Fibroblast of lung (primary cell): ENCODE results near the gene PKIG. TPM values are rescaled to one million over a fixed set of nuclear protein-coding genes. Genes with fewer than 3 reads are reported as not detected.
A peak's percentile ranks its signal among the peaks of the same experiment; 100 is the strongest.

Experiments
- DNase-seq, 2 donors: peaks; one replicate each; pipeline versions ENCODE4 v3.0.0 to v3.0.0-alpha.2; 2010; ENCODE audit warnings: low read depth in 2 of 2
- H2AFZ ChIP-seq: 2 replicates; pipeline ENCODE4 v1.5.1; 2012; ENCODE audit warnings: low read length, control low read depth, inconsistent platforms
- H3K27ac ChIP-seq: 2 replicates; pipeline ENCODE4 v1.5.1; 2011; ENCODE audit warnings: low read length, control low read depth; ENCODE audit not compliant: insufficient read depth
- H3K27me3 ChIP-seq: 2 replicates; pipeline ENCODE4 v1.5.1; 2011; ENCODE audit warnings: mild to moderate bottlenecking, low read length; ENCODE audit not compliant: control insufficient read depth, insufficient read depth
- H3K36me3 ChIP-seq: 2 replicates; pipeline ENCODE4 v1.5.1; 2011; ENCODE audit warnings: low read length; ENCODE audit not compliant: control insufficient read depth, insufficient read depth
- H3K4me1 ChIP-seq: 2 replicates; pipeline ENCODE4 v1.5.1; 2011; ENCODE audit warnings: low read length; ENCODE audit not compliant: control insufficient read depth, insufficient read depth; ENCODE audit errors: extremely low read depth
- H3K4me2 ChIP-seq: 2 replicates; pipeline ENCODE4 v1.5.1; 2011; ENCODE audit warnings: low read length, control low read depth; ENCODE audit not compliant: insufficient read depth; ENCODE audit errors: extremely low read depth
- H3K4me3 ChIP-seq, 4 experiments: fragments of 200-600 bp in 1 of 4; sonication (generic) in 1 of 4; replicated peaks in 1 of 4; 2 replicates each; pipeline ENCODE4 v1.5.1; 2011 to 2016; ENCODE audit warnings: low read length in 4 of 4, low read depth in 3 of 4, mild to moderate bottlenecking in 3 of 4, control low read depth in 2 of 4, inconsistent platforms in 1 of 4, mixed read lengths in 1 of 4; ENCODE audit not compliant: insufficient read depth in 1 of 4; ENCODE audit errors: control extremely low read depth in 1 of 4
- H3K79me2 ChIP-seq: 2 replicates; pipeline ENCODE4 v1.5.1; 2012; ENCODE audit warnings: mild to moderate bottlenecking, low read length, inconsistent platforms; ENCODE audit not compliant: control insufficient read depth, insufficient read depth
- H3K9ac ChIP-seq: 2 replicates; pipeline ENCODE4 v1.5.1; 2011; ENCODE audit warnings: mild to moderate bottlenecking, low read length, control low read depth; ENCODE audit not compliant: insufficient read depth
- H3K9me3 ChIP-seq: 2 replicates; pipeline ENCODE4 v1.5.1; 2012; ENCODE audit warnings: low read depth, low read length; ENCODE audit not compliant: control insufficient read depth, insufficient read depth
- H4K20me1 ChIP-seq: 2 replicates; pipeline ENCODE4 v1.5.1; 2011; ENCODE audit warnings: low read length; ENCODE audit not compliant: control insufficient read depth, insufficient read depth; ENCODE audit errors: extremely low read depth
- EZH2 ChIP-seq: IDR thresholded peaks from 2 replicates; pipeline ENCODE4 v1.5.1; 2012; ENCODE audit warnings: low read length, control low read depth, mild to moderate bottlenecking; ENCODE audit errors: missing control alignments
- polyA plus RNA-seq, 2 donors: library from polyadenylated mRNA; depleted of rRNA in 1 of 2; stranded (reverse) in 1 of 2; unstranded in 1 of 2; fragments of >200 nt; gene quantifications; 2 replicates each; pipeline ENCODE4 v1.2.1, GENCODE V29; 2011 to 2012; ENCODE audit warnings: missing spikeins in 1 of 2
- total RNA-seq: library from RNA; depleted of rRNA; stranded (reverse); fragments of >200 nt; gene quantifications from 2 replicates; pipeline ENCODE4 v1.2.1, GENCODE V29; 2014
- TF ChIP-seq, protein P1 (sequence below), 2 donors: IDR thresholded peaks in 1 of 2; conservative IDR thresholded peaks in 1 of 2; 1 replicate in 1 of 2; 2 replicates in 1 of 2; pipeline ENCODE4 v1.5.1; 2011 to 2012; ENCODE audit warnings: low read length in 2 of 2, control low read depth in 1 of 2, inconsistent platforms in 1 of 2, low read depth in 1 of 2, mild to moderate bottlenecking in 1 of 2

The PKIG gene
- total and polyA plus RNA-seq, 2 donors (not counting 1 experiment from before 2014, with no cell fraction given) = 192 to 234 TPM

DNA sequence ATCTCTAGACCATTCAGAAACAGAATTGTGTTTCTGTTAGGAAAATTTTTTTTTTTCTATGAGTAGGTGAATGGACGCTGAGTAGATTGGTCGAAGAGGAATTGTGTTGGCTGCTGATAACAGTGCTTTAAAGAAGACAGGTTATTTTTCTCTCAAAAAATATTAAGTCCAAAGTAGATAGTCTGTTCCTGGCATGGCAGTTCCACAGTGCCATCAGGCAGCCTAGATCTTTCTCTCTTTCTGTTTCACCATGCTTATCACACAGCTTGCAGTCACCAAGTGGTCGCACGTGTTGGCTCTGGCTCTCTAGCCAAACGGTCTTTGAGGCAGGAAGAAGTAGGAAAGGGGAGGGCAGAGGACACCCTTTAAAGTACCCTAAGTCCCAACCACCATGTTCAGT is 38.1 kb upstream of the PKIG start:
- Histone ChIP-seq H3K4me3 (no peak overlapping the region), H3K4me2 (no peak overlapping the region), H3K36me3 (no peaks in the 10 kb centered on the region), H3K27ac (no peak overlapping the region), H3K9ac (no peak overlapping the region), H4K20me1 (no peaks in the 10 kb centered on the region), H3K27me3 (no peaks in the 10 kb centered on the region), H2AFZ (no peak overlapping the region), H3K4me1 (peaks cover 11% of the 10 kb centered on the region), H3K79me2 (no peaks in the 10 kb centered on the region), H3K9me3 (no peaks in the 10 kb centered on the region)
- TF ChIP-seq EZH2 = no peak
- DNase-seq = no peak

DNA sequence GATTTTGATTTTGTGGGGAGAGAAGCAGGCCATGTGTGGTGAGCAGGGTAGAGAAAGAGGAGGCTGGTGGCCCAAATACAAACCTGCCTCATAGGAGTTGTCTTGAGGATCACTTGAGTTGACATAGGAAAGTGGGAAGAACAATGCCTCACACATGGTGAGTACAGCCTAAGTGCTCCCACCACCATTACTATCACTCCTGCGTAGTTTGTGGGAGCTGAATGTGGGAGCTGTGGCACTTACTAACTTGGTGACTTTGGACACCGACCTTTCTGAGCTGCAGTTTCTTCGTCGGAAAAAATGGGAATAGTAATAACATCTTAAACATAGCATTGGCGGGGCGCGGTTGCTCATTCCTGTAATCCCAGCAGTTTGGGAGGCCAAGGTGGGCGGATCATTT is 35.0 kb upstream of the PKIG start:
- H3K79me2 ChIP-seq = no peaks in the 10 kb centered on the region
- peaks cover 8% of the 10 kb centered on the region for H3K4me1 ChIP-seq
- DNase-seq = no peak
- no peak for TF ChIP-seq EZH2
- TF ChIP-seq, protein P1, sequence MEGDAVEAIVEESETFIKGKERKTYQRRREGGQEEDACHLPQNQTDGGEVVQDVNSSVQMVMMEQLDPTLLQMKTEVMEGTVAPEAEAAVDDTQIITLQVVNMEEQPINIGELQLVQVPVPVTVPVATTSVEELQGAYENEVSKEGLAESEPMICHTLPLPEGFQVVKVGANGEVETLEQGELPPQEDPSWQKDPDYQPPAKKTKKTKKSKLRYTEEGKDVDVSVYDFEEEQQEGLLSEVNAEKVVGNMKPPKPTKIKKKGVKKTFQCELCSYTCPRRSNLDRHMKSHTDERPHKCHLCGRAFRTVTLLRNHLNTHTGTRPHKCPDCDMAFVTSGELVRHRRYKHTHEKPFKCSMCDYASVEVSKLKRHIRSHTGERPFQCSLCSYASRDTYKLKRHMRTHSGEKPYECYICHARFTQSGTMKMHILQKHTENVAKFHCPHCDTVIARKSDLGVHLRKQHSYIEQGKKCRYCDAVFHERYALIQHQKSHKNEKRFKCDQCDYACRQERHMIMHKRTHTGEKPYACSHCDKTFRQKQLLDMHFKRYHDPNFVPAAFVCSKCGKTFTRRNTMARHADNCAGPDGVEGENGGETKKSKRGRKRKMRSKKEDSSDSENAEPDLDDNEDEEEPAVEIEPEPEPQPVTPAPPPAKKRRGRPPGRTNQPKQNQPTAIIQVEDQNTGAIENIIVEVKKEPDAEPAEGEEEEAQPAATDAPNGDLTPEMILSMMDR (conservative IDR thresholded peaks at IDR 0.05 in 1 of 2, IDR thresholded peaks at IDR 0.05 in 1 of 2; ENCODE audit: low read depth in 1 of 2, low read length in 2 of 2) = no peak
- H4K20me1 ChIP-seq = no peaks in the 10 kb centered on the region
- H3K9me3 ChIP-seq = no peaks in the 10 kb centered on the region
- no peaks in the 10 kb centered on the region for H3K27me3 ChIP-seq
- H3K4me3 ChIP-seq = no peak overlapping the region
- H3K27ac ChIP-seq = no peak overlapping the region
- no peaks in the 10 kb centered on the region for H3K36me3 ChIP-seq
- no peak overlapping the region for H2AFZ ChIP-seq
- no peak overlapping the region for H3K4me2 ChIP-seq
- H3K9ac ChIP-seq = no peak overlapping the region

DNA sequence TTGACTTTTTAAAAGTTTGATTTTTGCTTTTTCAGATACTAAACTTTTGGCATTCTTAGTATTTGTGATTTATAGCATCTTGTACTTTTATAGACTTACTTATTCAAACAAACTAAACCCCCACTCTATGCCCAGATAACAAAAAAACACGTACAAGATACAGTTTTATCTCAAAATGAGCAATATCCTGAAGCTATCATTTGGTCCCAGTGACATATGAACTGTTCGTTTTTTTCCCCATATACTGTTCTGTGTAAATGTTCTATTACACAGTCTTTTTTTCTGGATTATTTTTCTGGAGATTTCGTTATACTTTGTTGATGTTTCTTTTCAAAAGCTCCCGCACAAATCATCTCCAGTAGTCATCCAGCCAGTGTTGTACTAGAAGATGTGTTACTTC is 33.3 kb upstream of the PKIG start:
- peak overlapping the region in 1 of 4 experiments; percentile 14 for H3K4me3 ChIP-seq
- no peak for DNase-seq
- H3K79me2 ChIP-seq = no peaks in the 10 kb centered on the region
- H3K27ac ChIP-seq = no peak overlapping the region
- no peaks in the 10 kb centered on the region for H3K9me3 ChIP-seq
- no peak for TF ChIP-seq EZH2
- TF ChIP-seq, protein P1 (conservative IDR thresholded peaks at IDR 0.05 in 1 of 2, IDR thresholded peaks at IDR 0.05 in 1 of 2; ENCODE audit: low read depth in 1 of 2, low read length in 2 of 2) = no peak
- no peak overlapping the region for H3K9ac ChIP-seq
- no peaks in the 10 kb centered on the region for H3K36me3 ChIP-seq
- H3K27me3 ChIP-seq = no peaks in the 10 kb centered on the region
- H2AFZ ChIP-seq = no peak overlapping the region
- peak overlapping the region; percentile 1 for H3K4me2 ChIP-seq
- H3K4me1 ChIP-seq = peaks cover 21% of the 10 kb centered on the region
- no peaks in the 10 kb centered on the region for H4K20me1 ChIP-seq
